CD4-positive, alpha-beta T cell (primary cell): ENCODE data around the gene PBX1. TPM values are rescaled to one million over a fixed set of nuclear protein-coding genes. Genes with fewer than 3 reads are reported as not detected.

Experiments
- ATAC-seq: fragments of 200-7000 bp; cut with Tn5 transposase; one replicate; pipeline ENCODE4 v1.10.0; 2022; ENCODE audit warnings: mild to moderate bottlenecking; ENCODE audit not compliant: poor library complexity
- CTCF ChIA-PET: fragments of 350-600 bp; sonication (Branson Sonifier 250); formaldehyde crosslinking; loops from one replicate; lab custom pipeline; 2021; ENCODE audit warnings: antibody characterized with exemption, inconsistent platforms; lab: Charles Lee
- POLR2A ChIA-PET: fragments of 350-600 bp; sonication (Branson Sonifier 250); formaldehyde crosslinking; loops from one replicate; lab custom pipeline; 2021; ENCODE audit warnings: antibody characterized with exemption, inconsistent platforms; lab: Charles Lee
- DNase-seq, 14 experiments: peaks; one replicate each; pipeline ENCODE4 v3.0.0-alpha.2; 2013 to 2020; ENCODE audit warnings: mixed read lengths in 2 of 14
- H3K27ac ChIP-seq, 2 donors: one replicate each; pipeline versions ENCODE4 v1.5.1 to v1.7.0; 2013; ENCODE audit warnings: low read length in 2 of 2, low read depth in 1 of 2, mild to moderate bottlenecking in 1 of 2
- H3K27me3 ChIP-seq, 2 experiments: 1 replicate in 1 of 2; 2 replicates in 1 of 2; pipeline versions ENCODE4 v1.6.1 to v1.7.0; 2013; ENCODE audit warnings: low read length in 2 of 2, control low read depth in 1 of 2, mild to moderate bottlenecking in 1 of 2, moderate library complexity in 1 of 2; ENCODE audit not compliant: insufficient read depth in 2 of 2, control insufficient read depth in 1 of 2
- H3K36me3 ChIP-seq: one replicate; pipeline ENCODE4 v1.6.1; 2013; ENCODE audit warnings: low read length, control low read depth; ENCODE audit not compliant: insufficient read depth
- H3K4me1 ChIP-seq: one replicate; pipeline ENCODE4 v1.6.1; 2013; ENCODE audit warnings: low read length, control low read depth; ENCODE audit not compliant: insufficient read depth
- H3K4me3 ChIP-seq: one replicate; pipeline ENCODE4 v1.5.1; 2013; ENCODE audit warnings: mild to moderate bottlenecking, low read length, moderate library complexity
- H3K9me3 ChIP-seq, 2 experiments: 1 replicate in 1 of 2; 2 replicates in 1 of 2; pipeline versions ENCODE4 v1.6.1 to v1.7.0; 2013; ENCODE audit warnings: low read length in 2 of 2, mild to moderate bottlenecking in 2 of 2, control low read depth in 1 of 2, moderate library complexity in 1 of 2; ENCODE audit not compliant: control insufficient read depth in 1 of 2, insufficient read depth in 1 of 2
- H3K27ac Mint-ChIP-seq: one replicate; pipeline ENCODE4 v1.8.0; 2020; ENCODE audit warnings: mixed read lengths
- H3K27me3 Mint-ChIP-seq: one replicate; pipeline ENCODE4 v1.8.0; 2021; ENCODE audit warnings: mixed read lengths
- H3K36me3 Mint-ChIP-seq: one replicate; pipeline ENCODE4 v1.8.0; 2021; ENCODE audit warnings: low read depth, mixed read lengths
- H3K4me1 Mint-ChIP-seq: one replicate; pipeline ENCODE4 v1.8.0; 2021; ENCODE audit warnings: low read depth, mixed read lengths
- H3K4me3 Mint-ChIP-seq: one replicate; pipeline ENCODE4 v1.8.0; 2020; ENCODE audit warnings: mild to moderate bottlenecking, mixed read lengths
- H3K9me3 Mint-ChIP-seq: one replicate; pipeline ENCODE4 v1.8.0; 2020; ENCODE audit warnings: mixed read lengths
- CTCF ChIP-seq: fragments of 200-600 bp; IDR thresholded peaks from one replicate; pipeline ENCODE4 v1.8.0; 2022; ENCODE audit warnings: antibody characterized with exemption, mild to moderate bottlenecking
- intact Hi-C, 2 experiments: fragments of 100-400 bp; cut with DNase I in 1 of 2; cut with micrococcal nuclease in 1 of 2; formaldehyde crosslinking; loops; one replicate each; pipeline versions ENCODE4 v1.15.1 to v1.9.0; 2023 to 2025; cut with DNase I, micrococcal nuclease
- total RNA-seq, 174 experiments: library from RNA in 2 of 174; stranded (reverse) in 2 of 174; gene quantifications; one replicate each; pipeline ENCODE4 v1.2.3 and lab custom pipeline; 2021 to 2026

PBX1 gene
- total RNA-seq, 2 experiments from 2014 or later = 0.64 to 0.96 TPM

- Histone ChIP-seq H3K36me3 (no peaks in the 10 kb centered on the region), H3K27ac (no peak overlapping the region), H3K27me3 (no peaks in the 10 kb centered on the region), H3K4me1 (no peaks in the 10 kb centered on the region), H3K9me3 (no peaks in the 10 kb centered on the region), H3K4me3 (no peak overlapping the region)
- Mint-ChIP-seq H3K36me3 (no peaks in the 10 kb centered on the region), H3K27me3 (peaks cover under 1% of the 10 kb centered on the region), H3K4me3 (no peak overlapping the region), H3K4me1 (no peaks in the 10 kb centered on the region), H3K9me3 (no peaks in the 10 kb centered on the region), H3K27ac (no peak overlapping the region)
- POLR2A ChIA-PET = no interaction called here
- CTCF ChIA-PET = no interaction called here
- ATAC-seq (no peak), DNase-seq (no peak)
- intact Hi-C loops = no loop called here
- TF ChIP-seq CTCF = no peak
Observed at GRCh38 chr1:164739189-164739588, 180.2 kb downstream of the PBX1 start.

GRCh38 chr1:164740000-164740526 lies 181.1 kb downstream of the PBX1 start:
- Histone ChIP-seq H3K9me3 (no peaks in the 10 kb centered on the region), H3K27me3 (no peaks in the 10 kb centered on the region), H3K27ac (no peak overlapping the region), H3K36me3 (no peaks in the 10 kb centered on the region), H3K4me3 (no peak overlapping the region), H3K4me1 (no peaks in the 10 kb centered on the region)
- Mint-ChIP-seq H3K4me3 (no peak overlapping the region), H3K4me1 (no peaks in the 10 kb centered on the region), H3K36me3 (no peaks in the 10 kb centered on the region), H3K27ac (no peak overlapping the region), H3K27me3 (peaks cover 5% of the 10 kb centered on the region), H3K9me3 (no peaks in the 10 kb centered on the region)
- ChIA-PET POLR2A (no interaction called here), CTCF (no interaction called here)
- TF ChIP-seq CTCF = no peak
- DNase-seq = no peak
- ATAC-seq = no peak
- intact Hi-C loops = no loop called here

GRCh38 chr1:164742745-164743144 lies 183.8 kb downstream of the PBX1 start:
- no peak for TF ChIP-seq CTCF
- CTCF ChIA-PET = no interaction called here

More at GRCh38 chr1:164742745-164743144, 183.8 kb downstream of the PBX1 start:
- H3K4me3 ChIP-seq = no peak overlapping the region
- no peak for ATAC-seq
- H3K27me3 Mint-ChIP-seq = peaks cover 5% of the 10 kb centered on the region
- no peaks in the 10 kb centered on the region for H3K36me3 ChIP-seq
- no peak overlapping the region for H3K4me3 Mint-ChIP-seq
- H3K4me1 ChIP-seq = no peaks in the 10 kb centered on the region
- H3K36me3 Mint-ChIP-seq = no peaks in the 10 kb centered on the region
- H3K9me3 ChIP-seq = no peaks in the 10 kb centered on the region
- H3K27me3 ChIP-seq = no peaks in the 10 kb centered on the region
- POLR2A ChIA-PET = no interaction called here
- no peaks in the 10 kb centered on the region for H3K4me1 Mint-ChIP-seq
- intact Hi-C loops = no loop called here
- H3K9me3 Mint-ChIP-seq = no peaks in the 10 kb centered on the region
- H3K27ac Mint-ChIP-seq = no peak overlapping the region
- no peak for DNase-seq
- no peak overlapping the region for H3K27ac ChIP-seq
